SKM-1 (cell line): ENCODE measurements around the gene LMNTD1.
"Not testable (repeated sequence)": the region's sequence is repeated elsewhere in the genome, so short reads cannot be mapped to it uniquely, and the experiment has no call there.

Experiments used
- DNase-seq: peaks from one replicate; lab custom pipeline; 2025; ENCODE audit not compliant: unreplicated experiment; lab: John Stamatoyannopoulos, UW

LMNTD1 gene

GRCh38 chr12:25491396-25492325 lies 61.4 kb downstream of the LMNTD1 start:
- no peak for DNase-seq

- not testable (repeated sequence) for DNase-seq
These were observed 63.9 kb downstream of the LMNTD1 start for GRCh38 chr12:25488956-25489870.

- no peak for DNase-seq
These were observed 70.5 kb downstream of the LMNTD1 start for GRCh38 chr12:25482625-25483024.

GRCh38 chr12:25480145-25480544 lies 72.9 kb downstream of the LMNTD1 start:
- DNase-seq = no peak

GRCh38 chr12:25477217-25477616 lies 75.9 kb downstream of the LMNTD1 start:
- DNase-seq = no peak

- no peak for DNase-seq
These were observed 80.6 kb downstream of the LMNTD1 start for GRCh38 chr12:25472453-25472852.

- no peak for DNase-seq
These were observed 83.2 kb downstream of the LMNTD1 start for GRCh38 chr12:25469861-25470260.

GRCh38 chr12:25469368-25469767 lies 83.7 kb downstream of the LMNTD1 start:
- no peak for DNase-seq

GRCh38 chr12:25463521-25463920 lies 89.6 kb downstream of the LMNTD1 start:
- DNase-seq = no peak

- no peak for DNase-seq
These were observed 90.1 kb downstream of the LMNTD1 start for GRCh38 chr12:25463005-25463404.

GRCh38 chr12:25459541-25459951 lies 93.5 kb downstream of the LMNTD1 start:
- DNase-seq = peak; percentile 5

- no peak for DNase-seq
These were observed 95.0 kb downstream of the LMNTD1 start for GRCh38 chr12:25458047-25458552.

GRCh38 chr12:25456474-25456873 lies 96.6 kb downstream of the LMNTD1 start:
- no peak for DNase-seq

GRCh38 chr12:25455696-25456095 lies 97.4 kb downstream of the LMNTD1 start:
- DNase-seq = no peak

GRCh38 chr12:25449007-25449406 lies 104.1 kb downstream of the LMNTD1 start:
- DNase-seq = no peak

- DNase-seq = no peak
These were observed 106.0 kb downstream of the LMNTD1 start for GRCh38 chr12:25447046-25447445.

GRCh38 chr12:25438638-25439037 lies 114.4 kb downstream of the LMNTD1 start:
- DNase-seq = no peak

- peak; percentile 12 for DNase-seq
These were observed 116.7 kb downstream of the LMNTD1 start for GRCh38 chr12:25436206-25437030.

- no peak for DNase-seq
These were observed 117.7 kb downstream of the LMNTD1 start for GRCh38 chr12:25435431-25435830.

GRCh38 chr12:25434515-25434914 lies 118.6 kb downstream of the LMNTD1 start:
- no peak for DNase-seq
